H1 (cell line): ENCODE measurements around the gene BRD7. TPM values are rescaled to one million over a fixed set of nuclear protein-coding genes. Genes with fewer than 3 reads are reported as not detected.

Experiments
- CTCF ChIA-PET: fragments of 300-600 bp; sonication (Branson Sonifier 250); formaldehyde crosslinking; loops from one replicate; lab custom pipeline; 2021; ENCODE audit not compliant: partially characterized antibody; lab: Charles Lee
- POLR2A ChIA-PET: fragments of 300-600 bp; sonication (Branson Sonifier 250); formaldehyde crosslinking; loops from one replicate; lab custom pipeline; 2021; ENCODE audit warnings: inconsistent platforms; ENCODE audit not compliant: partially characterized antibody; lab: Charles Lee
- DNase-seq, 2 experiments: peaks; one replicate each; pipeline versions ENCODE4 v3.0.0 to v3.0.0-alpha.2; 2010 to 2022; ENCODE audit warnings: low spot score in 2 of 2, low read depth in 1 of 2, mixed read lengths in 1 of 2
- FAIRE-seq: peaks from 2 replicates; lab custom pipeline; 2011; peaks lifted over from hg19 to GRCh38; lab: Jason Lieb, UNC
- H2AFZ ChIP-seq: 2 replicates; pipeline ENCODE4 v1.8.1; 2012; ENCODE audit warnings: low read length, inconsistent platforms
- H2AK5ac ChIP-seq: 2 replicates; pipeline ENCODE4 v1.6.1; 2013; ENCODE audit warnings: low read depth, low read length
- H2BK120ac ChIP-seq: replicated peaks from 2 replicates; pipeline ENCODE3; 2013; ENCODE audit warnings: low read depth, low read length, inconsistent platforms
- H2BK12ac ChIP-seq: 2 replicates; pipeline ENCODE4 v1.6.1; 2013; ENCODE audit warnings: low read depth, low read length
- H2BK15ac ChIP-seq: 2 replicates; pipeline ENCODE4 v1.6.1; 2013; ENCODE audit warnings: low read length
- H2BK20ac ChIP-seq: 2 replicates; pipeline ENCODE4 v1.6.1; 2013; ENCODE audit warnings: low read length
- H2BK5ac ChIP-seq: 2 replicates; pipeline ENCODE4 v1.6.1; 2013; ENCODE audit warnings: low read depth, low read length
- H3K14ac ChIP-seq: 2 replicates; pipeline ENCODE4 v1.6.1; 2013; ENCODE audit warnings: inconsistent platforms; ENCODE audit not compliant: insufficient read length
- H3K18ac ChIP-seq: 2 replicates; pipeline ENCODE4 v1.6.1; 2013; ENCODE audit warnings: low read length; ENCODE audit errors: extremely low read depth
- H3K23ac ChIP-seq: 2 replicates; pipeline ENCODE4 v1.6.1; 2013; ENCODE audit warnings: inconsistent platforms; ENCODE audit not compliant: insufficient read length
- H3K23me2 ChIP-seq: 2 replicates; pipeline ENCODE4 v1.6.1; 2013; ENCODE audit warnings: low read depth, low read length
- H3K27ac ChIP-seq: 2 replicates; pipeline ENCODE4 v1.6.1; 2011; ENCODE audit warnings: low read depth, low read length, inconsistent platforms
- H3K27me3 ChIP-seq, 4 experiments: replicated peaks in 1 of 4; 1 replicate in 1 of 4; 2 replicates in 3 of 4; pipeline versions ENCODE4 v1.6.1 to v1.8.1; 2011 to 2013; ENCODE audit warnings: low read length in 3 of 4, mild to moderate bottlenecking in 3 of 4, inconsistent platforms in 2 of 4, mixed read lengths in 2 of 4, moderate library complexity in 1 of 4; ENCODE audit not compliant: control insufficient read depth in 3 of 4, insufficient read depth in 3 of 4; ENCODE audit errors: extremely low read depth in 1 of 4
- H3K36me3 ChIP-seq, 4 experiments: 2 replicates each; pipeline versions ENCODE4 v1.6.1 to v1.8.1; 2011 to 2013; ENCODE audit warnings: mild to moderate bottlenecking in 4 of 4, low read length in 3 of 4, moderate library complexity in 2 of 4, control low read depth in 1 of 4, inconsistent platforms in 1 of 4; ENCODE audit not compliant: insufficient read depth in 4 of 4, control insufficient read depth in 2 of 4
- H3K4ac ChIP-seq: replicated peaks from 2 replicates; pipeline ENCODE3; 2013; ENCODE audit warnings: low read length, low read depth, mixed read lengths, inconsistent platforms; ENCODE audit not compliant: insufficient read length
- H3K4me1 ChIP-seq, 4 experiments: replicated peaks in 1 of 4; 1 replicate in 1 of 4; 2 replicates in 3 of 4; pipeline versions ENCODE4 v1.6.1 to v1.8.1; 2011 to 2013; ENCODE audit warnings: low read length in 3 of 4, inconsistent platforms in 2 of 4, mixed read lengths in 1 of 4; ENCODE audit not compliant: insufficient read depth in 4 of 4, control insufficient read depth in 3 of 4
- H3K4me2 ChIP-seq, 2 experiments: 2 replicates each; pipeline versions ENCODE4 v1.6.1 to v1.8.1; 2011 to 2013; ENCODE audit warnings: low read depth in 2 of 2, low read length in 2 of 2, control low read depth in 1 of 2, inconsistent platforms in 1 of 2, mild to moderate bottlenecking in 1 of 2; ENCODE audit not compliant: insufficient read depth in 1 of 2
- H3K4me3 ChIP-seq, 4 experiments: fragments of 200-600, 300-600 bp in 1 of 4; sonication (generic), shearing (Covaris generic), sonication (Bioruptor Twin) in 1 of 4; 2 replicates each; pipeline versions ENCODE4 v1.5.1 to v1.8.1; 2011 to 2016; ENCODE audit warnings: low read length in 4 of 4, low read depth in 3 of 4, control low read depth in 2 of 4, inconsistent platforms in 2 of 4, mild to moderate bottlenecking in 2 of 4, mixed read lengths in 1 of 4, moderate library complexity in 1 of 4; ENCODE audit not compliant: insufficient read depth in 2 of 4; ENCODE audit errors: extremely low read depth in 1 of 4
- H3K56ac ChIP-seq: replicated peaks from 2 replicates; pipeline ENCODE3; 2013; ENCODE audit warnings: low read depth, mild to moderate bottlenecking, mixed read lengths, low read length, inconsistent platforms; ENCODE audit not compliant: insufficient read length
- H3K79me1 ChIP-seq: 2 replicates; pipeline ENCODE4 v1.6.1; 2013; ENCODE audit warnings: low read depth, low read length, control low read depth
- H3K79me2 ChIP-seq, 2 experiments: 2 replicates each; pipeline versions ENCODE4 v1.6.1 to v1.8.1; 2012 to 2013; ENCODE audit warnings: low read length in 2 of 2, mild to moderate bottlenecking in 2 of 2, inconsistent platforms in 1 of 2; ENCODE audit not compliant: insufficient read depth in 2 of 2, control insufficient read depth in 1 of 2
- H3K9ac ChIP-seq, 4 experiments: replicated peaks in 1 of 4; 1 replicate in 1 of 4; 2 replicates in 3 of 4; pipeline versions ENCODE4 v1.6.1 to v1.8.1; 2011 to 2013; ENCODE audit warnings: low read depth in 3 of 4, low read length in 3 of 4, control low read depth in 2 of 4, mild to moderate bottlenecking in 2 of 4, moderate library complexity in 2 of 4, inconsistent platforms in 1 of 4; ENCODE audit errors: extremely low read depth in 1 of 4
- H3K9me3 ChIP-seq, 2 experiments: 2 replicates each; pipeline versions ENCODE4 v1.6.1 to v1.8.1; 2012 to 2013; ENCODE audit warnings: mild to moderate bottlenecking in 2 of 2, moderate library complexity in 2 of 2, control low read depth in 1 of 2, inconsistent platforms in 1 of 2, low read depth in 1 of 2, low read length in 1 of 2, mixed read lengths in 1 of 2; ENCODE audit not compliant: insufficient read depth in 2 of 2
- H4K20me1 ChIP-seq, 2 experiments: replicated peaks in 1 of 2; 2 replicates each; pipeline versions ENCODE3 to v1.8.1; 2011 to 2013; ENCODE audit warnings: inconsistent platforms in 2 of 2, low read length in 2 of 2, mild to moderate bottlenecking in 1 of 2; ENCODE audit not compliant: insufficient read depth in 2 of 2, control insufficient read depth in 1 of 2
- H4K5ac ChIP-seq: 2 replicates; pipeline ENCODE4 v1.6.1; 2013; ENCODE audit warnings: low read length, low read depth, mixed read lengths, inconsistent platforms; ENCODE audit not compliant: insufficient read length
- H4K8ac ChIP-seq: 2 replicates; pipeline ENCODE4 v1.8.0; 2013; ENCODE audit warnings: mild to moderate bottlenecking, moderate library complexity, low read length, inconsistent platforms; ENCODE audit not compliant: insufficient read depth; ENCODE audit errors: extremely low read depth
- H4K91ac ChIP-seq: replicated peaks from 2 replicates; pipeline ENCODE3; 2013; ENCODE audit warnings: low read length, mixed read lengths, inconsistent platforms; ENCODE audit not compliant: insufficient read length
- BACH1 ChIP-seq: IDR thresholded peaks from 2 replicates; pipeline ENCODE4 v1.6.1; 2012; ENCODE audit warnings: low read length, improper control_type of control experiment
- CBX8 ChIP-seq: fragments of 300-800, 300-1000 bp; sonication (generic); IDR thresholded peaks from 2 replicates; pipeline ENCODE4 v1.7.1; 2016; ENCODE audit warnings: low read depth, low read length, borderline replicate concordance
- CHD1 ChIP-seq: IDR thresholded peaks from 2 replicates; pipeline ENCODE4 v1.6.1; 2012; ENCODE audit warnings: low read depth, low read length, improper control_type of control experiment
- CREB1 ChIP-seq: IDR thresholded peaks from 2 replicates; pipeline ENCODE4 v1.6.1; 2012; ENCODE audit warnings: inconsistent platforms
- EP300 ChIP-seq, 2 experiments: IDR thresholded peaks; 1 replicate in 1 of 2; 2 replicates in 1 of 2; pipeline ENCODE4 v1.6.1; 2011 to 2012; ENCODE audit warnings: low read depth in 2 of 2, low read length in 2 of 2, mild to moderate bottlenecking in 2 of 2, borderline replicate concordance in 1 of 2, inconsistent platforms in 1 of 2, moderate library complexity in 1 of 2
- GABPA ChIP-seq: IDR thresholded peaks from 2 replicates; pipeline ENCODE4 v1.6.1; 2011; ENCODE audit warnings: mild to moderate bottlenecking, low read length, moderate library complexity, borderline replicate concordance; ENCODE audit not compliant: insufficient read depth
- HDAC2 ChIP-seq, 2 experiments: fragments of 300-600 bp in 1 of 2; sonication (generic) in 1 of 2; IDR thresholded peaks; 2 replicates each; pipeline ENCODE4 v1.6.1; 2011 to 2012; ENCODE audit warnings: low read depth in 2 of 2, low read length in 2 of 2, mild to moderate bottlenecking in 2 of 2, moderate library complexity in 2 of 2, borderline replicate concordance in 1 of 2, inconsistent platforms in 1 of 2
- POLR2A ChIP-seq, 2 experiments: IDR thresholded peaks; 1 replicate in 1 of 2; 2 replicates in 1 of 2; pipeline ENCODE4 v1.6.1; 2011; ENCODE audit warnings: low read depth in 2 of 2, low read length in 2 of 2, mild to moderate bottlenecking in 2 of 2; ENCODE audit errors: control extremely low read depth in 1 of 2
- SIRT6 ChIP-seq: IDR thresholded peaks from one replicate; pipeline ENCODE4 v1.7.1; 2012; ENCODE audit warnings: low read length, inconsistent platforms
- SP4 ChIP-seq: IDR thresholded peaks from 2 replicates; pipeline ENCODE4 v1.6.1; 2012; ENCODE audit warnings: low read length, inconsistent platforms
- YY1 ChIP-seq: IDR thresholded peaks from 2 replicates; pipeline ENCODE4 v1.6.1; 2011; ENCODE audit warnings: low read depth, mild to moderate bottlenecking, low read length
- WGBS, 2 experiments: shearing (Covaris generic) in 1 of 2; methylation state at CpG; one replicate each; pipeline versions ENCODE4 v1.1.6 to v1.1.7; 2013 to 2015; ENCODE audit warnings: low lambda C conversion rate in 2 of 2, mixed read lengths in 2 of 2, inconsistent platforms in 1 of 2, low coverage in 1 of 2, missing lambda C conversion rate in 1 of 2; ENCODE audit not compliant: insufficient replicate concordance in 2 of 2, insufficient coverage in 1 of 2, insufficient read length in 1 of 2; ENCODE audit errors: extremely low coverage in 1 of 2, missing lambda C conversion rate in 1 of 2; 5-methylcytosine and 5-hydroxymethylcytosine counted together
- polyA plus RNA-seq, 7 experiments: library from polyadenylated mRNA; depleted of rRNA in 3 of 7; stranded (reverse) in 5 of 7; unstranded in 2 of 7; fragments of >200 nt in 5 of 7; fragments of 200-250 nt in 2 of 7; gene quantifications; 1 replicate in 5 of 7; 2 replicates in 1 of 7; 4 replicates in 1 of 7; pipeline versions ENCODE4 v1.2.1 to v1.2.3, GENCODE V29; 2011 to 2013; ENCODE audit warnings: missing spikeins in 2 of 7, mixed read lengths in 2 of 7
- total RNA-seq: library from RNA; stranded (reverse); fragmentation: NEBNext Ultra II Directional; extraction: Animal tissue kit (Norgen Biotek cat#: 25700); gene quantifications from 2 replicates; pipeline ENCODE4 v1.2.1, GENCODE V29; 2021
- TF ChIP-seq, protein P1 (sequence below): IDR thresholded peaks from 2 replicates; pipeline ENCODE4 v1.6.1; 2011; ENCODE audit warnings: low read length, improper control_type of control experiment

Gene BRD7
- total and polyA plus RNA-seq, 2 of the 8 experiments (the other 6 are each of a cell fraction or from before 2014, with no cell fraction given) = 42.5 to 120 TPM

- no peak for DNase-seq
- H2AFZ ChIP-seq = no peak overlapping the region
- no peak overlapping the region for H2BK120ac ChIP-seq
- no peaks in the 10 kb centered on the region for H3K27me3 ChIP-seq
- H3K79me2 ChIP-seq = no peaks in the 10 kb centered on the region
- 83% methylated on average over 11 of the region's 12 CpGs; no CpG with 5 or more reads in 1 of the 2 experiments for WGBS, 2 experiments
- H3K4ac ChIP-seq = no peak overlapping the region
- peaks cover 0 to 2% (median 0%) of the 10 kb centered on the region in 4 experiments; a peak in 1 of 7 replicates for H3K4me1 ChIP-seq
- no peak overlapping the region for H3K23ac ChIP-seq
- no peak overlapping the region for H3K27ac ChIP-seq
- no peak overlapping the region for H2BK15ac ChIP-seq
- H3K56ac ChIP-seq = no peak overlapping the region
- no peak overlapping the region for H3K4me3 ChIP-seq
- H2AK5ac ChIP-seq = no peak overlapping the region
- no peak overlapping the region for H4K8ac ChIP-seq
- H3K79me1 ChIP-seq = 0 out of 2 replicates have a peak, but pooled peaks cover 3% of the 10 kb centered on the region
- no peak overlapping the region for H4K91ac ChIP-seq
- no peak for FAIRE-seq
- no peak overlapping the region for H3K4me2 ChIP-seq
- H2BK20ac ChIP-seq = no peak overlapping the region
- H4K5ac ChIP-seq = no peak overlapping the region
- no peak overlapping the region for H3K18ac ChIP-seq
- CTCF ChIA-PET = interaction anchor here (0.7 to 2.9 kb wide), 13 partner anchors 9 to 390 kb away, joined by 3 to 13 read pairs (median 3); partner anchors contain the start of genes ADCY7 and CNEP1R1
- no peaks in the 10 kb centered on the region for H4K20me1 ChIP-seq
- POLR2A ChIA-PET = no interaction called here
- H3K9ac ChIP-seq = no peak overlapping the region
- no peaks in the 10 kb centered on the region for H3K23me2 ChIP-seq
- no peaks in the 10 kb centered on the region for H3K9me3 ChIP-seq
- no peak overlapping the region for H2BK5ac ChIP-seq
- no peak overlapping the region for H3K14ac ChIP-seq
- no peak overlapping the region for H2BK12ac ChIP-seq
- H3K36me3 ChIP-seq = no peaks in the 10 kb centered on the region
- no peak for TF ChIP-seq SP4
- TF ChIP-seq CBX8 = no peak
- no peak for TF ChIP-seq SIRT6
- TF ChIP-seq, protein P1, sequence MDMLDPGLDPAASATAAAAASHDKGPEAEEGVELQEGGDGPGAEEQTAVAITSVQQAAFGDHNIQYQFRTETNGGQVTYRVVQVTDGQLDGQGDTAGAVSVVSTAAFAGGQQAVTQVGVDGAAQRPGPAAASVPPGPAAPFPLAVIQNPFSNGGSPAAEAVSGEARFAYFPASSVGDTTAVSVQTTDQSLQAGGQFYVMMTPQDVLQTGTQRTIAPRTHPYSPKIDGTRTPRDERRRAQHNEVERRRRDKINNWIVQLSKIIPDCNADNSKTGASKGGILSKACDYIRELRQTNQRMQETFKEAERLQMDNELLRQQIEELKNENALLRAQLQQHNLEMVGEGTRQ = no peak
- no peak for TF ChIP-seq BACH1
- no peak for TF ChIP-seq HDAC2 (IDR thresholded peaks at IDR 0.05; ENCODE audit: borderline replicate concordance in 1 of 2, low read depth in 2 of 2, low read length in 2 of 2)
- no peak for TF ChIP-seq POLR2A (IDR thresholded peaks at IDR 0.05; ENCODE audit: control extremely low read depth in 1 of 2, low read depth in 2 of 2, low read length in 2 of 2)
- TF ChIP-seq CHD1 = no peak
- TF ChIP-seq YY1 = no peak
- TF ChIP-seq EP300 (IDR thresholded peaks at IDR 0.05; ENCODE audit: borderline replicate concordance in 1 of 2, low read depth in 2 of 2, low read length in 2 of 2) = no peak
- no peak for TF ChIP-seq GABPA
- TF ChIP-seq CREB1 = no peak
Measured at GRCh38 chr16:50275428-50276325, 93.1 kb downstream of the BRD7 start.
